MCF 10A (cell line): ENCODE results near the gene STK25. TPM values are rescaled to one million over a fixed set of nuclear protein-coding genes. Genes with fewer than 3 reads are reported as not detected.

Source experiments
- BruUV-seq: library from RNA; stranded (reverse); fragments of 400-500 nt; replicated peaks from 2 replicates; lab custom pipeline; 2021; lab: Mats Ljungman, UMichigan
- CTCF ChIA-PET: fragments of 300-600 bp; sonication (Branson Sonifier 250); formaldehyde crosslinking; extraction: SDS; loops from one replicate; lab custom pipeline; 2021; ENCODE audit warnings: antibody characterized with exemption, inconsistent platforms; lab: Yijun Ruan, JAX
- POLR2A ChIA-PET: fragments of 300-600, 350-650 bp; sonication (Branson Sonifier 250); formaldehyde crosslinking; extraction: SDS; loops from one replicate; lab custom pipeline; 2020; ENCODE audit warnings: antibody characterized with exemption, inconsistent platforms; lab: Yijun Ruan, JAX
- DNase-seq: peaks from one replicate; pipeline ENCODE4 v3.0.0-alpha.2; 2018; ENCODE audit not compliant: unreplicated experiment
- H3K27ac Mint-ChIP-seq: one replicate; pipeline ENCODE4 v1.8.0; 2022; ENCODE audit warnings: mild to moderate bottlenecking, low read depth, mixed read lengths; ENCODE audit not compliant: unreplicated experiment
- H3K27me3 Mint-ChIP-seq: one replicate; pipeline ENCODE4 v1.8.0; 2022; ENCODE audit warnings: mixed read lengths; ENCODE audit not compliant: insufficient read depth, unreplicated experiment
- H3K36me3 Mint-ChIP-seq: one replicate; pipeline ENCODE4 v1.8.0; 2022; ENCODE audit warnings: mild to moderate bottlenecking, moderate library complexity, mixed read lengths; ENCODE audit not compliant: insufficient read depth, unreplicated experiment
- H3K4me1 Mint-ChIP-seq: one replicate; pipeline ENCODE4 v1.8.0; 2022; ENCODE audit warnings: mixed read lengths; ENCODE audit not compliant: insufficient read depth, unreplicated experiment
- H3K4me3 Mint-ChIP-seq: one replicate; pipeline ENCODE4 v1.8.0; 2022; ENCODE audit warnings: mild to moderate bottlenecking, moderate library complexity, mixed read lengths; ENCODE audit not compliant: unreplicated experiment
- H3K9me3 Mint-ChIP-seq: one replicate; pipeline ENCODE4 v1.8.0; 2022; ENCODE audit warnings: mixed read lengths; ENCODE audit not compliant: unreplicated experiment
- CTCF ChIP-seq: fragments of 200-600 bp; IDR thresholded peaks from one replicate; pipeline ENCODE4 v1.8.0; 2022; ENCODE audit warnings: antibody characterized with exemption, mild to moderate bottlenecking; ENCODE audit not compliant: unreplicated experiment
- intact Hi-C: fragments of 100-400 bp; cut with micrococcal nuclease; formaldehyde crosslinking; loops from 2 replicates; pipeline ENCODE4 v1.14.1; 2022
- total RNA-seq: library from RNA; stranded (reverse); gene quantifications from 2 replicates; pipeline ENCODE4 v1.2.3, GENCODE V29; 2022

Gene STK25
- total RNA-seq, 1 experiment from 2014 or later, result 117 TPM

- Mint-ChIP-seq H3K27ac (no peak overlapping the region), H3K4me3 (no peak overlapping the region), H3K9me3 (no peaks in the 10 kb centered on the region), H3K27me3 (no peaks in the 10 kb centered on the region), H3K36me3 (peaks cover 25% of the 10 kb centered on the region), H3K4me1 (no peaks in the 10 kb centered on the region)
- intact Hi-C loops, result no loop called here
- ChIA-PET POLR2A (no interaction called here), CTCF (interaction anchor here (0.5 kb wide), 1 partner anchor 133 kb away, joined by 5 read pairs; no protein-coding TSS in a partner anchor)
- no peak for TF ChIP-seq CTCF
- DNase-seq, result no peak
- TSS peak; percentile 26 for BruUV-seq
These were observed 10.0 kb downstream of the STK25 start for GRCh38 chr2:241498115-241499070.

GRCh38 chr2:241496904-241497877 is 11.2 kb downstream of the STK25 start:
- POLR2A ChIA-PET, result no interaction called here
- Mint-ChIP-seq H3K4me1 (no peaks in the 10 kb centered on the region), H3K27ac (no peak overlapping the region), H3K9me3 (no peaks in the 10 kb centered on the region), H3K36me3 (peaks cover 25% of the 10 kb centered on the region), H3K27me3 (no peaks in the 10 kb centered on the region), H3K4me3 (no peak overlapping the region)
- intact Hi-C loops, result no loop called here
- no peak for DNase-seq
- CTCF ChIA-PET, result no interaction called here
- TF ChIP-seq CTCF, result no peak
- no TSS peak for BruUV-seq

- Mint-ChIP-seq H3K4me1 (no peaks in the 10 kb centered on the region), H3K27me3 (no peaks in the 10 kb centered on the region), H3K36me3 (peaks cover 24% of the 10 kb centered on the region), H3K4me3 (no peak overlapping the region), H3K27ac (no peak overlapping the region), H3K9me3 (no peaks in the 10 kb centered on the region)
- no peak for TF ChIP-seq CTCF
- ChIA-PET CTCF (no interaction called here), POLR2A (no interaction called here)
- intact Hi-C loops, result no loop called here
- no TSS peak for BruUV-seq
- DNase-seq, result no peak
These were observed 12.2 kb downstream of the STK25 start for GRCh38 chr2:241496003-241496707.
